Measurements from ENCODE around the gene ATRN. TPM values are rescaled to one million over a fixed set of nuclear protein-coding genes. Genes with fewer than 3 reads are reported as not detected.
"Not testable (repeated sequence)": the region's sequence is repeated elsewhere in the genome, so short reads cannot be mapped to it uniquely, and the experiment has no call there.

The ATRN gene
- total RNA-seq, 1 experiment from 2014 or later, result 41.4 TPM

GRCh38 chr20:3473944-3474343 is 3.1 kb downstream of the ATRN start:
- H3K27ac Mint-ChIP-seq (ENCODE audit: unreplicated experiment), result no peak overlapping the region

GRCh38 chr20:3477003-3477860 is 6.4 kb downstream of the ATRN start:
- H3K36me3 ChIP-seq (ENCODE audit: control insufficient read depth, insufficient read depth, low read length); H3K27ac Mint-ChIP-seq (ENCODE audit: unreplicated experiment); H3K9me3 ChIP-seq; DNase-seq; intact Hi-C loops (cut with micrococcal nuclease; ENCODE audit: unreplicated experiment); H3K9me3 Mint-ChIP-seq (ENCODE audit: unreplicated experiment); BruUV-seq (replicated peaks); CTCF ChIA-PET; H3K27me3 Mint-ChIP-seq (ENCODE audit: insufficient read depth, unreplicated experiment); H3K4me3 Mint-ChIP-seq (ENCODE audit: unreplicated experiment); H3K36me3 Mint-ChIP-seq (ENCODE audit: insufficient read depth, unreplicated experiment); H3K4me3 ChIP-seq (ENCODE audit: low read depth, low read length); H3K27me3 ChIP-seq (replicated peaks; ENCODE audit: control insufficient read depth, insufficient read depth, low read length); POLR2A ChIA-PET: not testable (repeated sequence)
- peaks cover 19% of the 10 kb centered on the region; the same call in 1 of the 2 replicates for H3K4me1 ChIP-seq
- peaks cover 23% of the 10 kb centered on the region for H3K4me1 Mint-ChIP-seq (ENCODE audit: low read depth, unreplicated experiment)

More at GRCh38 chr20:3473944-3474343, 3.1 kb downstream of the ATRN start:
- H3K4me1 ChIP-seq, result peaks cover 29% of the 10 kb centered on the region; the same call in 1 of the 2 replicates
- CTCF ChIA-PET, result no interaction called here
- H3K27me3 Mint-ChIP-seq (ENCODE audit: insufficient read depth, unreplicated experiment), result no peaks in the 10 kb centered on the region
- intact Hi-C loops (cut with micrococcal nuclease; ENCODE audit: unreplicated experiment), result no loop called here
- POLR2A ChIA-PET, result no interaction called here
- H3K9me3 ChIP-seq, result no peaks in the 10 kb centered on the region
- no TSS peak for BruUV-seq (replicated peaks)
- H3K9me3 Mint-ChIP-seq (ENCODE audit: unreplicated experiment), result no peaks in the 10 kb centered on the region
- TF ChIP-seq, protein P1, sequence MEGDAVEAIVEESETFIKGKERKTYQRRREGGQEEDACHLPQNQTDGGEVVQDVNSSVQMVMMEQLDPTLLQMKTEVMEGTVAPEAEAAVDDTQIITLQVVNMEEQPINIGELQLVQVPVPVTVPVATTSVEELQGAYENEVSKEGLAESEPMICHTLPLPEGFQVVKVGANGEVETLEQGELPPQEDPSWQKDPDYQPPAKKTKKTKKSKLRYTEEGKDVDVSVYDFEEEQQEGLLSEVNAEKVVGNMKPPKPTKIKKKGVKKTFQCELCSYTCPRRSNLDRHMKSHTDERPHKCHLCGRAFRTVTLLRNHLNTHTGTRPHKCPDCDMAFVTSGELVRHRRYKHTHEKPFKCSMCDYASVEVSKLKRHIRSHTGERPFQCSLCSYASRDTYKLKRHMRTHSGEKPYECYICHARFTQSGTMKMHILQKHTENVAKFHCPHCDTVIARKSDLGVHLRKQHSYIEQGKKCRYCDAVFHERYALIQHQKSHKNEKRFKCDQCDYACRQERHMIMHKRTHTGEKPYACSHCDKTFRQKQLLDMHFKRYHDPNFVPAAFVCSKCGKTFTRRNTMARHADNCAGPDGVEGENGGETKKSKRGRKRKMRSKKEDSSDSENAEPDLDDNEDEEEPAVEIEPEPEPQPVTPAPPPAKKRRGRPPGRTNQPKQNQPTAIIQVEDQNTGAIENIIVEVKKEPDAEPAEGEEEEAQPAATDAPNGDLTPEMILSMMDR (IDR thresholded peaks at IDR 0.05; ENCODE audit: insufficient read depth in 1 of 2, low read depth in 1 of 2, low read length in 1 of 2, severe bottlenecking in 1 of 2, unreplicated experiment in 1 of 2), result no peak
- H3K27me3 ChIP-seq (replicated peaks; ENCODE audit: control insufficient read depth, insufficient read depth, low read length), result no peaks in the 10 kb centered on the region
- no peak overlapping the region for H3K4me3 Mint-ChIP-seq (ENCODE audit: unreplicated experiment)
- DNase-seq, result no peak
- no peaks in the 10 kb centered on the region for H3K36me3 ChIP-seq (ENCODE audit: control insufficient read depth, insufficient read depth, low read length)
- H3K36me3 Mint-ChIP-seq (ENCODE audit: insufficient read depth, unreplicated experiment), result no peaks in the 10 kb centered on the region
- H3K4me1 Mint-ChIP-seq (ENCODE audit: low read depth, unreplicated experiment), result peaks cover 30% of the 10 kb centered on the region
- H3K4me3 ChIP-seq (ENCODE audit: low read depth, low read length), result no peak overlapping the region

GRCh38 chr20:3477861-3478544 is 7.2 kb downstream of the ATRN start:
- H3K4me3 ChIP-seq (ENCODE audit: low read depth, low read length), result no peak overlapping the region
- BruUV-seq (replicated peaks), result no TSS peak
- no peaks in the 10 kb centered on the region for H3K9me3 ChIP-seq
- no peak overlapping the region for H3K27ac Mint-ChIP-seq (ENCODE audit: unreplicated experiment)
- POLR2A ChIA-PET, result no interaction called here
- CTCF ChIA-PET, result no interaction called here
- intact Hi-C loops (cut with micrococcal nuclease; ENCODE audit: unreplicated experiment), result no loop called here
- H3K9me3 Mint-ChIP-seq (ENCODE audit: unreplicated experiment), result no peaks in the 10 kb centered on the region
- H3K27me3 Mint-ChIP-seq (ENCODE audit: insufficient read depth, unreplicated experiment), result no peaks in the 10 kb centered on the region
- H3K27me3 ChIP-seq (replicated peaks; ENCODE audit: control insufficient read depth, insufficient read depth, low read length), result no peaks in the 10 kb centered on the region
- H3K4me1 ChIP-seq, result peaks cover 13% of the 10 kb centered on the region
- no peak overlapping the region for H3K4me3 Mint-ChIP-seq (ENCODE audit: unreplicated experiment)
- H3K36me3 Mint-ChIP-seq (ENCODE audit: insufficient read depth, unreplicated experiment), result no peaks in the 10 kb centered on the region
- H3K4me1 Mint-ChIP-seq (ENCODE audit: low read depth, unreplicated experiment), result peaks cover 16% of the 10 kb centered on the region
- TF ChIP-seq, protein P1 (IDR thresholded peaks at IDR 0.05; ENCODE audit: insufficient read depth in 1 of 2, low read depth in 1 of 2, low read length in 1 of 2, severe bottlenecking in 1 of 2, unreplicated experiment in 1 of 2), result no peak
- DNase-seq, result no peak
- no peaks in the 10 kb centered on the region for H3K36me3 ChIP-seq (ENCODE audit: control insufficient read depth, insufficient read depth, low read length)

Measured in Caco-2 (cell line).